ENCODE measurements around the gene TNFRSF19. TPM values are rescaled to one million over a fixed set of nuclear protein-coding genes. Genes with fewer than 3 reads are reported as not detected.

TNFRSF19 gene
- total RNA-seq, 1 donor from 2014 or later, result not detected

GRCh38 chr13:23701186-23701585 lies 131.0 kb downstream of the TNFRSF19 start:
- no peak for TF ChIP-seq CTCF (IDR thresholded peaks at IDR 0.05)
- POLR2A ChIA-PET, result no interaction called here

GRCh38 chr13:23701636-23702035 lies 131.4 kb downstream of the TNFRSF19 start:
- Mint-ChIP-seq H3K27ac (no peak overlapping the region), H3K9me3 (no peaks in the 10 kb centered on the region), H3K4me1 (peaks cover 6% of the 10 kb centered on the region), H3K27me3 (peaks cover 9% of the 10 kb centered on the region), H3K4me3 (no peak overlapping the region), H3K36me3 (ENCODE audit: low read depth) (no peaks in the 10 kb centered on the region)
- intact Hi-C loops (cut with micrococcal nuclease), result no loop called here
- ATAC-seq (ENCODE audit: low read depth) (no peak), DNase-seq (no peak)
- no peak for TF ChIP-seq CTCF (IDR thresholded peaks at IDR 0.05)
- ChIA-PET CTCF (no interaction called here), POLR2A (no interaction called here)

More at GRCh38 chr13:23701186-23701585, 131.0 kb downstream of the TNFRSF19 start:
- Mint-ChIP-seq H3K4me3 (no peak overlapping the region), H3K9me3 (no peaks in the 10 kb centered on the region), H3K36me3 (ENCODE audit: low read depth) (no peaks in the 10 kb centered on the region), H3K4me1 (peaks cover 10% of the 10 kb centered on the region), H3K27me3 (peaks cover 9% of the 10 kb centered on the region), H3K27ac (no peak overlapping the region)
- no peak for DNase-seq
- intact Hi-C loops (cut with micrococcal nuclease), result no loop called here
- no peak for ATAC-seq (ENCODE audit: low read depth)
- CTCF ChIA-PET, result no interaction called here

- CTCF ChIA-PET, result no interaction called here
- H3K4me3 Mint-ChIP-seq, result no peak overlapping the region
Measured at GRCh38 chr13:23703246-23703860, 133.1 kb downstream of the TNFRSF19 start.

GRCh38 chr13:23705583-23705982 lies 135.4 kb downstream of the TNFRSF19 start:
- ATAC-seq (ENCODE audit: low read depth), result no peak
- ChIA-PET CTCF (no interaction called here), POLR2A (no interaction called here)
- peaks cover 7% of the 10 kb centered on the region for H3K27me3 Mint-ChIP-seq
- TF ChIP-seq CTCF (IDR thresholded peaks at IDR 0.05), result no peak
- no peaks in the 10 kb centered on the region for H3K9me3 Mint-ChIP-seq
- intact Hi-C loops (cut with micrococcal nuclease), result no loop called here
- no peak overlapping the region for H3K4me3 Mint-ChIP-seq
- H3K27ac Mint-ChIP-seq, result no peak overlapping the region
- peaks cover 3% of the 10 kb centered on the region for H3K4me1 Mint-ChIP-seq
- DNase-seq, result no peak
- no peaks in the 10 kb centered on the region for H3K36me3 Mint-ChIP-seq (ENCODE audit: low read depth)

More at GRCh38 chr13:23703246-23703860, 133.1 kb downstream of the TNFRSF19 start:
- POLR2A ChIA-PET, result no interaction called here
- peaks cover 9% of the 10 kb centered on the region for H3K27me3 Mint-ChIP-seq
- intact Hi-C loops (cut with micrococcal nuclease), result no loop called here
- H3K9me3 Mint-ChIP-seq, result no peaks in the 10 kb centered on the region
- H3K27ac Mint-ChIP-seq, result no peak overlapping the region
- ATAC-seq (ENCODE audit: low read depth) (no peak), DNase-seq (no peak)
- peaks cover 3% of the 10 kb centered on the region for H3K4me1 Mint-ChIP-seq
- H3K36me3 Mint-ChIP-seq (ENCODE audit: low read depth), result no peaks in the 10 kb centered on the region
- TF ChIP-seq CTCF (IDR thresholded peaks at IDR 0.05), result no peak

GRCh38 chr13:23707674-23708073 lies 137.5 kb downstream of the TNFRSF19 start:
- Mint-ChIP-seq H3K4me1 (peaks cover 3% of the 10 kb centered on the region), H3K27ac (no peak overlapping the region), H3K36me3 (ENCODE audit: low read depth) (no peaks in the 10 kb centered on the region), H3K27me3 (no peaks in the 10 kb centered on the region), H3K4me3 (no peak overlapping the region), H3K9me3 (peaks cover 3% of the 10 kb centered on the region)
- TF ChIP-seq CTCF (IDR thresholded peaks at IDR 0.05), result no peak
- intact Hi-C loops (cut with micrococcal nuclease), result no loop called here
- ATAC-seq (ENCODE audit: low read depth) (no peak), DNase-seq (no peak)
- CTCF ChIA-PET, result no interaction called here
- POLR2A ChIA-PET, result no interaction called here
